ENCODE results near the gene NAA20.

GRCh38 chr20:19973961-19974629 lies 43.1 kb upstream of the NAA20 start:
- no peak for TF ChIP-seq STAT5B (CRISPR knock-in tag; IDR thresholded peaks at IDR 0.05)
- TF ChIP-seq CGGBP1 (CRISPR knock-in tag; IDR thresholded peaks at IDR 0.05) = no peak
- TF ChIP-seq HBP1 (CRISPR knock-in tag; IDR thresholded peaks at IDR 0.05) = no peak
- no peak for TF ChIP-seq GABPB1 (CRISPR knock-in tag; IDR thresholded peaks at IDR 0.05)
- no peak for TF ChIP-seq CTCF (IDR thresholded peaks at IDR 0.05 in 2 of 3, conservative IDR thresholded peaks at IDR 0.05 in 1 of 3; ENCODE audit: insufficient read depth in 2 of 3, low read depth in 1 of 3, low read length in 3 of 3)
- TF ChIP-seq ZNF644 (tag; IDR thresholded peaks at IDR 0.05; ENCODE audit: low read depth) = no peak
- no peak for TF ChIP-seq FOXK2 (conservative IDR thresholded peaks at IDR 0.05 in 1 of 2, IDR thresholded peaks at IDR 0.05 in 1 of 2; ENCODE audit: low read depth in 2 of 2)
- TF ChIP-seq RNF2 (IDR thresholded peaks at IDR 0.05) = no peak

Measured in K562 (cell line).